ENCODE results near the gene CCDC13.

GRCh38 chr3:42752961-42753360 lies 20.1 kb downstream of the CCDC13 start:
- TF ChIP-seq, protein P1, sequence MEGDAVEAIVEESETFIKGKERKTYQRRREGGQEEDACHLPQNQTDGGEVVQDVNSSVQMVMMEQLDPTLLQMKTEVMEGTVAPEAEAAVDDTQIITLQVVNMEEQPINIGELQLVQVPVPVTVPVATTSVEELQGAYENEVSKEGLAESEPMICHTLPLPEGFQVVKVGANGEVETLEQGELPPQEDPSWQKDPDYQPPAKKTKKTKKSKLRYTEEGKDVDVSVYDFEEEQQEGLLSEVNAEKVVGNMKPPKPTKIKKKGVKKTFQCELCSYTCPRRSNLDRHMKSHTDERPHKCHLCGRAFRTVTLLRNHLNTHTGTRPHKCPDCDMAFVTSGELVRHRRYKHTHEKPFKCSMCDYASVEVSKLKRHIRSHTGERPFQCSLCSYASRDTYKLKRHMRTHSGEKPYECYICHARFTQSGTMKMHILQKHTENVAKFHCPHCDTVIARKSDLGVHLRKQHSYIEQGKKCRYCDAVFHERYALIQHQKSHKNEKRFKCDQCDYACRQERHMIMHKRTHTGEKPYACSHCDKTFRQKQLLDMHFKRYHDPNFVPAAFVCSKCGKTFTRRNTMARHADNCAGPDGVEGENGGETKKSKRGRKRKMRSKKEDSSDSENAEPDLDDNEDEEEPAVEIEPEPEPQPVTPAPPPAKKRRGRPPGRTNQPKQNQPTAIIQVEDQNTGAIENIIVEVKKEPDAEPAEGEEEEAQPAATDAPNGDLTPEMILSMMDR (IDR thresholded peaks at IDR 0.05) = no peak
- TF ChIP-seq POLR2A (IDR thresholded peaks at IDR 0.05) = no peak
